KMS-11 (cell line): ENCODE measurements around the gene TRIM25.

ENCODE experiments used
- H2AFZ ChIP-seq: fragments of 200-600 bp; sonication (generic); 2 replicates; pipeline ENCODE4 v1.6.1; 2016; ENCODE audit warnings: antibody characterized with exemption, mixed run types, low read depth
- H3K27ac ChIP-seq: fragments of 200-600 bp; sonication (generic); 2 replicates; pipeline ENCODE4 v1.6.1; 2016; ENCODE audit warnings: mild to moderate bottlenecking, mixed run types
- H3K27me3 ChIP-seq: fragments of 200-600 bp; sonication (generic); 2 replicates; pipeline ENCODE4 v1.6.1; 2017; ENCODE audit warnings: mild to moderate bottlenecking, low read depth, mixed run types, moderate library complexity; ENCODE audit not compliant: insufficient read depth
- H3K36me3 ChIP-seq: fragments of 200-600 bp; sonication (generic); 2 replicates; pipeline ENCODE4 v1.6.1; 2017; ENCODE audit warnings: mild to moderate bottlenecking, mixed run types; ENCODE audit not compliant: insufficient read depth
- H3K4me1 ChIP-seq: fragments of 200-600 bp; sonication (generic); 2 replicates; pipeline ENCODE4 v1.6.1; 2016; ENCODE audit warnings: mild to moderate bottlenecking, low read depth, mixed run types; ENCODE audit not compliant: poor library complexity, severe bottlenecking
- H3K4me2 ChIP-seq: fragments of 200-600 bp; sonication (generic); 2 replicates; pipeline ENCODE4 v1.7.0; 2016; ENCODE audit warnings: mild to moderate bottlenecking, mixed run types
- H3K4me3 ChIP-seq: fragments of 200-600 bp; sonication (generic); IDR thresholded peaks from 2 replicates; pipeline ENCODE4 v1.6.1; 2017; ENCODE audit warnings: low read depth, low read length, mixed read lengths; ENCODE audit not compliant: insufficient read depth
- H3K79me2 ChIP-seq: fragments of 200-600 bp; sonication (generic); 2 replicates; pipeline ENCODE4 v1.6.1; 2016; ENCODE audit warnings: low read depth, mixed run types; ENCODE audit not compliant: insufficient read depth
- H3K9ac ChIP-seq: fragments of 200-600 bp; sonication (generic); 2 replicates; pipeline ENCODE4 v1.6.1; 2016; ENCODE audit warnings: mild to moderate bottlenecking, mixed run types
- H4K20me1 ChIP-seq: fragments of 200-600 bp; sonication (generic); 2 replicates; pipeline ENCODE4 v1.6.1; 2016; ENCODE audit warnings: mild to moderate bottlenecking, mixed run types; ENCODE audit not compliant: insufficient read depth
- CTCF ChIP-seq: fragments of 200-600 bp; sonication (generic); conservative IDR thresholded peaks from 2 replicates; pipeline ENCODE4 v1.6.1; 2017; ENCODE audit warnings: low read depth, mild to moderate bottlenecking, antibody characterized with exemption, low read length, moderate library complexity, mixed read lengths

TRIM25 gene

DNA sequence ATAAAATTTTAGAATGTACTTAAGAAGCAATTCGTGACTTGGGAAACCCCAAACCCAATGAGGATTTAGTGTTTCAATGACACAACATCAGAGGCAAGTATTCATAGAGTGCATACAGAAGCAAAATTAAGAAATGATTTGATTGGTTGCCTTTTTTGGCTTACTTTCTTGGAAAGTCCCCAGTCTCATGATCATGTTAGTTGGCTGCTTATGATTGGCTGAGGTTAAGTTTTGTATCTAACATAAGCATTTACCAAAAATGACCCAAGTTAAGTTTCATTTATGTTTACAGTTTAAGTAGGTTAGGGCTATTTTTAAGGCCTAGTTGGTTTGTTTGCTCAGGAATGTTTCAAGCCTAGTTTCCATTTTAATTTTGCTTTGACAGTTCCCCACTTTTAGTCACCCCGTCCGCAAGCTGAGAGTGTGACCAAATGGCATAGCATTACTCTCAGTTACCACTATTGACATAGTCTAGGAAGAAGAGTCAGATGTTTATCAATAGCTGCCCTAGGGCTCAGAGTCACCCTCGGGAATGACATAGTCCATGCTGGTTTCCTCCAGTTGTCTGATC is 43.7 kb downstream of the TRIM25 start:
- no peak for TF ChIP-seq CTCF
- Histone ChIP-seq H3K9ac (no peak overlapping the region), H3K79me2 (no peaks in the 10 kb centered on the region), H4K20me1 (no peaks in the 10 kb centered on the region), H3K27me3 (no peaks in the 10 kb centered on the region), H3K27ac (peak overlapping the region; percentile 46), H3K4me1 (peaks cover 22% of the 10 kb centered on the region), H3K36me3 (no peaks in the 10 kb centered on the region), H3K4me3 (no peak overlapping the region), H3K4me2 (peak overlapping the region; percentile 11; the same call in 1 of the 2 replicates), H2AFZ (no peak overlapping the region)

GRCh38 chr17:56868716-56869115 is 45.1 kb downstream of the TRIM25 start:
- Histone ChIP-seq H3K27ac (no peak overlapping the region), H3K4me1 (peaks cover 22% of the 10 kb centered on the region), H4K20me1 (no peaks in the 10 kb centered on the region), H3K4me3 (no peak overlapping the region), H3K27me3 (no peaks in the 10 kb centered on the region), H3K9ac (no peak overlapping the region), H3K36me3 (no peaks in the 10 kb centered on the region), H3K79me2 (no peaks in the 10 kb centered on the region), H2AFZ (no peak overlapping the region), H3K4me2 (no peak overlapping the region)
- no peak for TF ChIP-seq CTCF

DNA sequence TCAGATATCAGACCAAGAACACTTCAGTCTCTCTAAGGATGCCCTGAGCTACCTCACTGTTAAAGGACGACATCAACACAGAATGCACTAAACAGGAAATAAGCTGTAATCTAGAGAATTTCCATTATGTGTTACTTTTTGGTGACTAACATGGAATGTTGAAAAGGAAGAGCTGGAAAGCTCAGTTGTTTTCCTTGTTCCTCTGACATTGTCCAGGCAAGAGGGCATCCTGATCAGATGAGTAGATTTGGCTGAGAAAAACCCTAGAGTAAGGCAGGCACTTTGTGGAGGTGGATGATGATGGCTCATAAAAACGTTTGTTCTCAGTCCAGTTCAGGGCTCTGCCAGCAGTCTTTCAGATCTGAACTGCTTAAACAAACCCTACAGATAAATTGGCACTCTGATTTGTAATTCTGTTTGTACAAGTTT is 45.9 kb downstream of the TRIM25 start:
- TF ChIP-seq CTCF, result no peak

DNA sequence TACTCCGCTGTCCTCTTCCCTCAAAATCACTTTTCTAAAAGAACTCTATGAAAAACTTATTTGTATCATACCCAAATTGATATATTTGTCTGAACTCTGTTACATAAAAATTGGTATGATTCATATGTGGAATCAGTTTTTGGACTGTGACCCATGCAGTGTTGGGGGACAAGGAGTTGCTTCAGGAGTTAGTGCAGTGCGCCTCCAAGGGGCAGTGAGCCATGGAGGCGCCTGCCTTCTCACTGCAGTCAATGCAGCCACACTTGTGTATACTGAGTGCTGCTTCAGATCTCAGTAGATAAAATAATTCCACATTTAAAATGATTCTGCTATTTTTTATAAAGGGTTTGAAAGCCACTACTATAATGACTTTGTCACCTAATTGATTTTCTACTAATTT is 47.4 kb downstream of the TRIM25 start:
- peaks cover 22% of the 10 kb centered on the region for H3K4me1 ChIP-seq
- TF ChIP-seq CTCF, result no peak

More for the DNA sequence above, 45.9 kb downstream of the TRIM25 start:
- H4K20me1 ChIP-seq, result no peaks in the 10 kb centered on the region
- no peak overlapping the region for H2AFZ ChIP-seq
- no peak overlapping the region for H3K4me2 ChIP-seq
- H3K79me2 ChIP-seq, result no peaks in the 10 kb centered on the region
- H3K9ac ChIP-seq, result no peak overlapping the region
- no peaks in the 10 kb centered on the region for H3K36me3 ChIP-seq
- no peak overlapping the region for H3K27ac ChIP-seq
- H3K27me3 ChIP-seq, result no peaks in the 10 kb centered on the region
- H3K4me1 ChIP-seq, result peaks cover 22% of the 10 kb centered on the region
- no peak overlapping the region for H3K4me3 ChIP-seq

More for the DNA sequence above, 47.4 kb downstream of the TRIM25 start:
- no peak overlapping the region for H3K9ac ChIP-seq
- no peaks in the 10 kb centered on the region for H3K79me2 ChIP-seq
- H2AFZ ChIP-seq, result no peak overlapping the region
- no peak overlapping the region for H3K27ac ChIP-seq
- no peaks in the 10 kb centered on the region for H3K36me3 ChIP-seq
- no peaks in the 10 kb centered on the region for H3K27me3 ChIP-seq
- no peak overlapping the region for H3K4me3 ChIP-seq
- no peak overlapping the region for H3K4me2 ChIP-seq
- H4K20me1 ChIP-seq, result no peaks in the 10 kb centered on the region
